OCI-LY1 (cell line): Measurements from ENCODE around the gene SERPINI2.

Experiments
- H2AFZ ChIP-seq: fragments of 200-600 bp; sonication (generic), shearing (Covaris generic); 2 replicates; pipeline ENCODE4 v1.6.0; 2014; ENCODE audit warnings: antibody characterized with exemption, mild to moderate bottlenecking, low read length
- H3F3A ChIP-seq: fragments of 200-600 bp; sonication (generic), shearing (Covaris generic); 2 replicates; pipeline ENCODE4 v1.6.0; 2014; ENCODE audit warnings: mild to moderate bottlenecking, antibody characterized with exemption, low read length, moderate library complexity; ENCODE audit not compliant: insufficient read depth
- H3K27ac ChIP-seq: fragments of 200-600 bp; sonication (generic); 2 replicates; pipeline ENCODE4 v1.5.1; 2014; ENCODE audit warnings: low read length, mixed run types, mild to moderate bottlenecking, low read depth; ENCODE audit not compliant: poor library complexity, severe bottlenecking
- H3K27me3 ChIP-seq: fragments of 200-600 bp; sonication (generic); 2 replicates; pipeline ENCODE4 v1.6.0; 2014; ENCODE audit warnings: antibody characterized with exemption, mild to moderate bottlenecking, low read length, moderate library complexity; ENCODE audit not compliant: insufficient read depth
- H3K36me3 ChIP-seq: fragments of 200-600 bp; sonication (generic); 2 replicates; pipeline ENCODE4 v1.6.1; 2014; ENCODE audit warnings: mild to moderate bottlenecking, antibody characterized with exemption, low read length, moderate library complexity, mixed read lengths; ENCODE audit not compliant: insufficient read depth
- H3K4me1 ChIP-seq: fragments of 200-600 bp; sonication (generic); 2 replicates; pipeline ENCODE4 v1.5.1; 2014; ENCODE audit warnings: mild to moderate bottlenecking, low read length, moderate library complexity; ENCODE audit not compliant: insufficient read depth, severe bottlenecking
- H3K4me2 ChIP-seq: fragments of 200-600 bp; sonication (generic), shearing (Covaris generic); 2 replicates; pipeline ENCODE4 v1.6.1; 2014; ENCODE audit warnings: low read length
- H3K4me3 ChIP-seq: fragments of 200-600 bp; sonication (generic); 2 replicates; pipeline ENCODE4 v1.5.1; 2014; ENCODE audit warnings: low read length, low read depth, mild to moderate bottlenecking, mixed read lengths; ENCODE audit not compliant: poor library complexity, severe bottlenecking
- H3K79me2 ChIP-seq: fragments of 200-600 bp; shearing (Covaris generic); 2 replicates; pipeline ENCODE4 v1.6.1; 2016; ENCODE audit warnings: mixed run types, low read length, mixed read lengths; ENCODE audit not compliant: insufficient read depth
- H3K9ac ChIP-seq: fragments of 200-600 bp; sonication (generic), shearing (Covaris generic); 2 replicates; pipeline ENCODE4 v1.6.1; 2014; ENCODE audit warnings: mild to moderate bottlenecking, low read length, mixed read lengths
- H3K9me2 ChIP-seq: fragments of 200-600 bp; sonication (generic), shearing (Covaris generic); 2 replicates; pipeline ENCODE4 v1.6.1; 2014; ENCODE audit warnings: low read depth, mild to moderate bottlenecking, low read length, mixed read lengths
- H3K9me3 ChIP-seq: fragments of 200-600 bp; shearing (Covaris generic); 2 replicates; pipeline ENCODE4 v1.6.1; 2014; ENCODE audit warnings: low read length, mixed read lengths
- H4K20me1 ChIP-seq: fragments of 200-600 bp; sonication (generic), shearing (Covaris generic); 2 replicates; pipeline ENCODE4 v1.6.0; 2016; ENCODE audit warnings: mild to moderate bottlenecking, low read length; ENCODE audit not compliant: insufficient read depth
- EZH2 ChIP-seq: fragments of 200-600 bp; sonication (generic), shearing (Covaris generic); IDR thresholded peaks from 2 replicates; pipeline ENCODE4 v1.8.0; 2017; ENCODE audit warnings: borderline replicate concordance, mixed run types, mild to moderate bottlenecking, antibody characterized with exemption, low read length, moderate library complexity, mixed read lengths
- TF ChIP-seq, protein P1 (sequence below): fragments of 200-600 bp; sonication (generic), shearing (Covaris generic); IDR thresholded peaks from 2 replicates; pipeline ENCODE4 v1.5.1; 2017; ENCODE audit warnings: mild to moderate bottlenecking, antibody characterized with exemption, low read length, moderate library complexity, mixed read lengths

The SERPINI2 gene

GRCh38 chr3:167450675-167451074, 23.2 kb downstream of the SERPINI2 start:
- no peaks in the 10 kb centered on the region for H3K36me3 ChIP-seq
- H3K4me3 ChIP-seq = no peak overlapping the region
- no peaks in the 10 kb centered on the region for H3K79me2 ChIP-seq
- no peak overlapping the region for H2AFZ ChIP-seq
- no peaks in the 10 kb centered on the region for H3K4me1 ChIP-seq
- H3K9me3 ChIP-seq = no peaks in the 10 kb centered on the region
- no peaks in the 10 kb centered on the region for H3K9me2 ChIP-seq
- H3K4me2 ChIP-seq = no peak overlapping the region
- no peak for TF ChIP-seq EZH2
- TF ChIP-seq, protein P1, sequence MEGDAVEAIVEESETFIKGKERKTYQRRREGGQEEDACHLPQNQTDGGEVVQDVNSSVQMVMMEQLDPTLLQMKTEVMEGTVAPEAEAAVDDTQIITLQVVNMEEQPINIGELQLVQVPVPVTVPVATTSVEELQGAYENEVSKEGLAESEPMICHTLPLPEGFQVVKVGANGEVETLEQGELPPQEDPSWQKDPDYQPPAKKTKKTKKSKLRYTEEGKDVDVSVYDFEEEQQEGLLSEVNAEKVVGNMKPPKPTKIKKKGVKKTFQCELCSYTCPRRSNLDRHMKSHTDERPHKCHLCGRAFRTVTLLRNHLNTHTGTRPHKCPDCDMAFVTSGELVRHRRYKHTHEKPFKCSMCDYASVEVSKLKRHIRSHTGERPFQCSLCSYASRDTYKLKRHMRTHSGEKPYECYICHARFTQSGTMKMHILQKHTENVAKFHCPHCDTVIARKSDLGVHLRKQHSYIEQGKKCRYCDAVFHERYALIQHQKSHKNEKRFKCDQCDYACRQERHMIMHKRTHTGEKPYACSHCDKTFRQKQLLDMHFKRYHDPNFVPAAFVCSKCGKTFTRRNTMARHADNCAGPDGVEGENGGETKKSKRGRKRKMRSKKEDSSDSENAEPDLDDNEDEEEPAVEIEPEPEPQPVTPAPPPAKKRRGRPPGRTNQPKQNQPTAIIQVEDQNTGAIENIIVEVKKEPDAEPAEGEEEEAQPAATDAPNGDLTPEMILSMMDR = no peak
- no peak overlapping the region for H3K9ac ChIP-seq
- H3F3A ChIP-seq = no peaks in the 10 kb centered on the region
- H3K27me3 ChIP-seq = no peaks in the 10 kb centered on the region
- no peak overlapping the region for H3K27ac ChIP-seq
- no peaks in the 10 kb centered on the region for H4K20me1 ChIP-seq

- no peak overlapping the region for H3K4me3 ChIP-seq
- no peaks in the 10 kb centered on the region for H3K27me3 ChIP-seq
- H3K9me3 ChIP-seq = no peaks in the 10 kb centered on the region
- H3K79me2 ChIP-seq = no peaks in the 10 kb centered on the region
- H3K4me2 ChIP-seq = no peak overlapping the region
- H2AFZ ChIP-seq = no peak overlapping the region
- no peak overlapping the region for H3K9ac ChIP-seq
- no peaks in the 10 kb centered on the region for H3K9me2 ChIP-seq
- no peaks in the 10 kb centered on the region for H3K4me1 ChIP-seq
- H4K20me1 ChIP-seq = no peaks in the 10 kb centered on the region
- no peak overlapping the region for H3K27ac ChIP-seq
- H3K36me3 ChIP-seq = no peaks in the 10 kb centered on the region
- TF ChIP-seq, protein P1 = no peak
- H3F3A ChIP-seq = no peaks in the 10 kb centered on the region
Observed at GRCh38 chr3:167450195-167450594, 23.6 kb downstream of the SERPINI2 start.

- Histone ChIP-seq H3K9me3 (no peaks in the 10 kb centered on the region), H4K20me1 (no peaks in the 10 kb centered on the region), H3K4me3 (no peak overlapping the region), H3K79me2 (no peaks in the 10 kb centered on the region), H3K27me3 (no peaks in the 10 kb centered on the region), H3F3A (no peaks in the 10 kb centered on the region), H3K36me3 (no peaks in the 10 kb centered on the region), H3K9me2 (no peaks in the 10 kb centered on the region), H3K4me2 (no peak overlapping the region), H3K4me1 (no peaks in the 10 kb centered on the region), H3K9ac (no peak overlapping the region), H3K27ac (no peak overlapping the region), H2AFZ (no peak overlapping the region)
- no peak for TF ChIP-seq EZH2
- TF ChIP-seq, protein P1 = no peak
Observed at GRCh38 chr3:167445491-167445890, 28.4 kb downstream of the SERPINI2 start.
